Stimulated activated CD4-positive, alpha-beta T cell treated with anti-CD3 and anti-CD28 coated beads, Interleukin-1b, Interleukin-23, amount 100 ng/mL, for 4 hours (primary cell): ENCODE results near the gene KCNQ1.
"Not testable (repeated sequence)": the region's sequence is repeated elsewhere in the genome, so short reads cannot be mapped to it uniquely, and the experiment has no call there.

Source experiments
- DNase-seq, 2 donors: peaks; one replicate each; pipeline ENCODE4 v3.0.0-alpha.2; 2020; ENCODE audit warnings: low read depth in 2 of 2

KCNQ1 gene

GRCh38 chr11:2472428-2473186, 27.8 kb downstream of the KCNQ1 start:
- DNase-seq: no peak

GRCh38 chr11:2473361-2474058, 28.7 kb downstream of the KCNQ1 start:
- no peak for DNase-seq

- no peak for DNase-seq
Measured at GRCh38 chr11:2474059-2474901, 29.5 kb downstream of the KCNQ1 start.

DNA sequence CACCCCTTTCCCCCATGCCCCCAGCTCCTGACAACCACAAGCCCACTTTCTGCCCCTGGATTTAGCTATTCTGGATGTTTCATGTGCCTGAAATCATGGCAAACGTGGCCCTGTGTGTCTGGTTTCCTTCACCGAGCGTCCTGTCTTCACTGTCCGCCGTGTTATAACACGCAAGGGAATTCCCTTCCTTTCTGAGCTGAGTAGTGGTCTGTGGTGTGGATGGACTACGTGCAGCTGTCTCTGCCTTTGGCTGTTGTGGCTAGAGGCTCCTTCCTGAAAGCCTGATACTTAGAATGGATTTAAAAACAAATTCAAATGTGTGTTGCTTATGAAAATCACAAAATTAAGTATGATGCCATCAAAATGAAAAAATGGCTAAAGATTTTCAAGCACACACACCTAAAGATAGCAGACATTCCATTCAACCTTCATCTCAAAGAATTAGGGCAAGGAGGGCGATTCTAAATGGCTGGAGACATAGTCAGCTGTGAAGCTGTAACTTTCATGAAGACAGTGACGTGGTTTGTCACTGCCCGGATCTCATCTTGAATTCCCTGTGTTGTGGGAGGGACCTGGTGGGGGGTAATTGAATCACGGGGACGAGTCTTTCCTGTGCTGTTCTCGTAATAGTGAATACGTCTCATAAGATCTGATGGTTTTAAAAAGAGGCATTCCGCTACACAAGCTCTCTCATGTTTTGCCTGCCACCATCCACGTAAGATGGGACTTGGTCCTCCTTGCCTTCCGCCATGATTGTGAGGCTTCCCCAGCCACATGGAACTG, 30.5 kb downstream of the KCNQ1 start:
- no peak for DNase-seq

DNA sequence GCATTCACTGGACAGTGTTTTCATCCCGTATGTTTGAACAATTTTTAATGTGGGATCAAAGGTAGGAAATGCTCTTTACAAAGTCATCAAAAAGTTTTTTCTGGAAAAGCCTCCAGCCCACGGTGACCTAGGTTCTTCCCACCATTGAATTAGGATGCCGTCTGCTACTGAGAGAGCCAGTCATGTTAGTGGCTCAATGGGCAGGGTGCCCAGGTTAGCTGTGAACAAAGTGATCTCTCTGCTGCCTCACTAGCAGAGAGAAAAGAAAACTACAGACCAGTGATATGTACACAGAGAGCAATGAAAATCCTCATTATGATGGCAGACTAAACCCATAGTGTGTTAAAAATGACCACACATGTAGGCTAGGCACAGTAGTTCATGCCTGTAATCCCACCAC, 32.4 kb downstream of the KCNQ1 start:
- no peak for DNase-seq

- no peak for DNase-seq
Measured at GRCh38 chr11:2477936-2478335, 33.1 kb downstream of the KCNQ1 start.

DNA sequence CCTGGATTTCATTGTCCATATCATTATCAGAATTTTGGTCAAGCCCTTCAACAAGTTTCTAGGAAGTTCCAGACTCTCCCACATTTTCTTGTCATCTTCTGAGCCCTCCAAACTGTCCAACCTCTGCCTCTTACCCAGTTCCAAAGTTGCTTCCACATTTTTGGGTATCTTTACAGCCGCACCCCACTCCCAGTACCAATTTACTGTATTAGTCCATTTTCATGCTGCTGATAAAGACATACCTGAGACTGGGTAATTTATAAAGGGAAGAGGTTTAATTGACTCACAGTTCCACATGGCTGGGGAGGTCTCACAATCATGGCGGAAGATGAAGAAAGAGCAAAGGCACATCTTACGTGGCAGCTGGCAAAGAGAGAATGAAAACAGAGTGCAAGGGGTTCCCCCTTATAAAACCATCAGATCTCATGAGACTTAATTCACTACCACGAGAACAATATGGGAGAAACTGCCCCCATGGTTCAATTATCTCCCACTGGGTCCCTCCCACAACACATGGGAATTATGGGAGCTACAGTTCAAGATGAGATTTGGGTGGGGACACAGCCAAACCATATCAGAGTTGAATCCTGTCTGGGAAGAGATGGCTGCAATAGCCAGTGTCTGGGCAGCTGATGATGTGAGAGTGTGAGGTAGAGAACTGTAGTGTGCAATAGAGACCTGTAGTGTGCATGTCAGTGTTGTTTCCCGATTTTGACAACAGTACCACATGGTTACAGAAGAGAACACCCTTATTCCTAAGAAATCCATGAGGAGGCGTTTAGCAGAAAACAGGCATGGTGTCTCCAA, 35.5 kb downstream of the KCNQ1 start:
- not testable (repeated sequence) for DNase-seq

- no peak for DNase-seq
Measured at GRCh38 chr11:2480874-2481220, 36.0 kb downstream of the KCNQ1 start.

GRCh38 chr11:2481253-2481652, 36.4 kb downstream of the KCNQ1 start:
- no peak for DNase-seq

GRCh38 chr11:2482204-2482603, 37.4 kb downstream of the KCNQ1 start:
- DNase-seq: no peak

GRCh38 chr11:2482745-2483144, 37.9 kb downstream of the KCNQ1 start:
- no peak for DNase-seq

DNA sequence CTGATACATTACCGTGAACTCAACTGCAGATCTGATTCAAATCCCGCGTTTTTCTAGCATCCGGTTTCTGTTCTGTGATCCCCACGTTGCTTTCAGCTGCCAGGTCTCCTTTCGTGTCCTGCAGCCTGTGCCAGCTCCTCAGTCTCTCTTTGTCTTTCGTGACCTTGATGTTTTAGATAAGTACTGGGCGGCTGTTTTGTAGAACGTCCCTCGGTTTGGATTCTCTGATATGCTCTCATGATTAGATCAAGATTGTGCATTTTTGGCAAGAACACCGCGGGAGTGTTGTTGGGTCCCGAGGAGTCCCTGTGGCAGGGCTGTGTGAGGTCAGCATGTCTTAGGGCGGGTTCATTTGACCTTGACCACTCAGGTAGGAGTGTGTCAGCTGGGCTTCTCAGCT, 38.6 kb downstream of the KCNQ1 start:
- DNase-seq: no peak

DNA sequence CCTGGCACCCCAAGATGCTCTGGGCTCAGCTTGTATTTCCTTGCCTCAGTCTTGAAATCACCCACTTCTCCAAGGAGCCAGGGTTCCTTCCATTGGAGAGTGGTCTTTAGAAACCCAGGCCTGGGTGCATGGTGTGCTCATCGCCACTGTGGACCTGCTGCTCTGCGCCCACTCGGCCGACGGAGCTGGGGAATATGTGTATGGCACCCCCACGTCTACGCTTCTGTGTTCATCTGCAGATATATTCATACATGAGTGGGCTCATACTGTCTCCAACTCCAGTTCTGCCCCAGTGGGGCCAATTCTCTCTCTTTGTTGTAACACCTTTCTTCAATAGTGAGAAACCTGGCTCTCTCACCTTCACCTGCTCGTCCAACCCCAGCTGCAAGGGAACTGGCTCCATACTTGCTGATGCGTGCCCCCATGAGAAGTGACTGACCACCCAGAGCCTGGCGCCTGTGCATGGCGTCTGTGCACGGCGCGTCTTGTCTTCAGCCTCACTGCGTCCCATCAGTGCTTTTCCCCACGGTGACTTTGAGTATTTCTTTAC, 39.8 kb downstream of the KCNQ1 start:
- no peak for DNase-seq

GRCh38 chr11:2488004-2488403, 43.2 kb downstream of the KCNQ1 start:
- no peak for DNase-seq

DNA sequence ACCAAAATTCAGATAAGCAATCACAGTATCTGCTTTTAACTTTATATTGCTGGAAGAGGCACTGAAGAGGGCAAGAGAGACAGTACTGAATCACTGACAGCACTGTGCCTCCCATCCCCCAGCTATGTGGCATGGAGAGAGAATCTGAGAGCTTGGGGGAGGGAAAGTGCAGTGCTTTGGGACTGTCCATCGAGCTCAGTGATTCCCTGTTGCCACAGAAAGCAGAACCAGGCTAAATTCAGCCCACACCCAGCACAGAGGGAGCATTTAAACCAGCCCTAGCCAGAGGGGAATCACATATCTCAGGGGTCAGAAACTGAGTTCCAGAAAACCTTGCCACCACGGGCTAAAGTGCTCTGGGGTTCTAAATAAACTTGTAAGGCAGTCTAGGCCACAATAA, 44.3 kb downstream of the KCNQ1 start:
- no peak for DNase-seq

DNA sequence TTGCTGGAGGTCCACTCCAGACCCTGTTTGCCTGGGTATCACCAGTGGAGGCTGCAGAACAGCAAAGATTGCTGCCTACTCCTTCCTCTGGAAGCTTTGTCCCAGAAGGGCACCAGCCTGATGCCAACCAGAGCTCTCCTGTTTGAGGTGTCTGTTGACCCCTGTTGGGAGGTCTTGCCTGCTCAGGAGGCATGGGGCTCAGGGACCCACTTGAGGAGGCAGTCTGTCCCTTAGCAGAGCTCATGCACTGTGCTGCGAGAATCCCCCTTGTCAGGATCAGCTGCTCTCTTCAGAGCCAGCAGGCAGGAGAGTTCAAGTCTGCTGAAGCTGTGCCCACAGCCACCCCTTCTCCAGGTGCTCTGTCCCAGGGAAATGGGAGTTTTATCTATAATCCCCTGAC, 53.1 kb downstream of the KCNQ1 start:
- not testable (repeated sequence) for DNase-seq

DNA sequence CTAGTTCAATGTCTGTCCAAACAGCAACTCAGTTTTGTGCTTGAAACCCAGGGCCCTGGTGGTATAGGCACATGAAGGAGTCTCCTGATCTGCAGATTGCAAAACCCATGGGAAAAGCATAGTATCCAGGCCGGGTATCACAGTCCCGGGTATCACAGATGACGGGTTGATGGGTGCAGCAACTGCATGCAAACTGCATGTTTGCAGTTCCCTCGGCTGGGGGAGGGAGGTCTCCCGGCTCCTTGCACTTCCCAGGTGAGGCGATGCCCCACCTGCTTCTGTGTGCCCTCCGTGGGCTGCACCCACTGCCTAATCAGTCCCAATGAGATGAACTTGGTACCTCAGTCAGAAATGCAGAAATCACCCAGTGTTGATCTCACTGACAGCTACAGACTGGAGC, 53.9 kb downstream of the KCNQ1 start:
- no peak for DNase-seq

GRCh38 chr11:2507212-2507901, 62.5 kb downstream of the KCNQ1 start:
- no peak for DNase-seq

DNA sequence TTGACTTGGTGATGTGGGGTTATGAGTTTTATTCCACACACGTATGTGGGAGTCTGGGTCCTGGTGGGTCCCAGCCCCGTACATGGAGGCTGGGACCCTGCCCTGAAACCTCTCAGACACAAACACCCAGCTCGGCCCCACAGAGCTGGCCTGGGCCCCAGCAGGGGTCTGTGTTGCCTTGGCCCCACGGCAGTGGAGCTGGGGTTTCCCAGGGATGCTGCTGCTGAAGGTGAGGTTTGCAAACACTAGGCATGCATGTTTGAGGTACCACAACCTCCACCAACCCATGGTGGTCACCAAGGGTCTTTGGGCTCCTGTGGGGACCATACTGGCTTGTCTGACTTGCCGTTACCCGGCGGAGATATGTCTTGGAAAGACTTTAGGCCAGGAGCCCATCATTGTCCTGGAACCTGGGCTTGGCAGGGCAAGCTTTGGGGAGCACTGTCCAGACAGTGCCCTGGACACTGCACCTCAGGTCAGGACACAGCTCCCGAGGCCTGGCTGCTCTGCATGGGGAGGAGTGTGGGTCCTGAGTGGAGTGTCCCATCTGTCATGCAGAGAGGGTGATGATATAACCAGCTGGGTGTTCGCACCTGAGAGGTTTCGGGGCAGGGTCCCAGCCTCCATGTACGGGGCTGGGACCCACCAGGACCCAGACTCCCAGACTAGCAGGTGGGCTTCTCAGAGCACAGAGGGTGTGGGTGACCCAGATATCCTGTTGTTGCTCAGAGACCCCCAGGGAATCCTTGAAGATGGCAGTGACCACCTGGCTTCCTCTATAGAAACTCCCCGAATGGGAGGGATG, 63.3 kb downstream of the KCNQ1 start:
- DNase-seq: no peak
